HG02973 (cell line): ENCODE results near the gene PPM1K.

Source experiments
- ATAC-seq: cut with Tn5 transposase; IDR thresholded peaks from one replicate; pipeline ENCODE4 v1.9.1; 2021; ENCODE audit warnings: moderate library complexity; ENCODE audit not compliant: unreplicated experiment

PPM1K gene

DNA sequence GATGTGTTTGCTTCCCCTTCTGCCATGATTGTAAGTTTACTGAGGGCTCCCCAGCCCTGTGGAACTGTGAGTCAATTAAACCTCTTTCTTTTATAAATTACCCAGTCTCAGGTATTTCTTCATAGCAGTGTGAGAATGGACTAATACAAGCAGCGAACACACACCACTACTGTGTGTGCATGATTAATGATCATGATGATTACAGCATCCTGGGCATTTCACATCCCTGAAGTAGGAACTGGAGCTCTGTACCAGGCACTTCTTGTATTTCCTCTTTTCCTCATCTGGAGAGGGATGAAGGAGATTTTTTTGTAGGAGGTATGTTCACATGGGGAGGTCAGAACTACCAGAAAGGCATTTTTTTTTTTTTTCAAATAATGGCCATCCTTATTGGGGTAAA lies 60.8 kb downstream of the PPM1K start:
- no peak for ATAC-seq

DNA sequence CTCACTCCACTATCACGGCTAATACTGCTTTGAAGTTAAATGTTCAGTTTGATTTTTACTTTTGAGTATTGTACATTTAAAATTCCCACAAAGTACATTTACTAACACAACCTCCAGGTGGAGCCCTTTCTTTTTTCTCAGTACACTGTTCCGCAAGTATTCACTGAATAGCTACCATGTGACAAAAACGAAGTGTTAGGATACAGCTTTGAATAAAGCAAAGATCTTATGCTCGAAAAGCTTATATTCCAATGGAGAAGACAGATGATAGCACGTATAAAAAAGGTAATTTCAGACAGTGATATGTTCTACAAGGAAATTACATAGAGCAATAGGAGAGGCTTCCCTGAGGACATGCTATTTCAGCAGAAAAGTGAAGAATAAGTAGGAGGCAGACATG lies 65.3 kb downstream of the PPM1K start:
- ATAC-seq: no peak

GRCh38 chr4:88217169-88217568 lies 67.2 kb downstream of the PPM1K start:
- no peak for ATAC-seq

DNA sequence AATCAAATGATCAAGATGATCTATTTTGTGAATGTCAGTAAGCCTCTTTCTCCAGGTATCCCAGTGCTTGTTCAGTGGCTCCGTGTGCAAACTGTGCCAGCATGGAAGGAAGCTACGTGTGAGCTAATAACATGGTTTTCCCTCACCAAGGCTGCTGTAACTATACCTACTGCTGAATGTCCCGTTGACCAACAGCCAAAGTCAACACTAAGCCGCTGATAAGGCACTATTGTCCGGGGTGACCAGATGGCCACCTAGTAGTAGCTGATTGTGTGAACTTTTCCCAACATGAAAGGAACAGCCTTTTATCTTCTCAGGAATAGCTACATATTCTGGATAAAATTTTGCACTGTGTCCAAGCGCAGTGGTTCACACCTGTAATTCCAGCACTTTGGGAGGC lies 68.0 kb downstream of the PPM1K start:
- no peak for ATAC-seq

DNA sequence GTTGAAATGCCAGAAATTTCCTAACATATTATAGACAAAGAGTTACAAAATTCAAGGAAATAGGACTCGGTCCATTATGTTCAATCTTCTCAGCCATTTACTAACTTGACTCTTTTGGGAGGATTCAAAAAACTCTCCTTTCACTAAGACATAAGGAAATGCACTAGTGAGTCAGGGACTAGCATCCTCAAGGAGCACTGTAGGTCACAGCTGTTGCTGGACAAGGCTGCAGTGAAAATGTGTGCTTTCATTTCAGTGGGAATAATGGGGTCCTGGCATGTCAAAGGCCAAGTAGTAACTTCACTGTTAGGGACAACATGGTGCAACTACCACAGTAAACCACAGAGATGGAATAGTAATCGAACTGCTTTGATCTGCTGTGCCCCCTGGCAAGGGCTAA lies 69.0 kb downstream of the PPM1K start:
- ATAC-seq: no peak

GRCh38 chr4:88212253-88212561 lies 72.2 kb downstream of the PPM1K start:
- ATAC-seq: no peak

- no peak for ATAC-seq
Measured at GRCh38 chr4:88211473-88212252, 72.7 kb downstream of the PPM1K start.

DNA sequence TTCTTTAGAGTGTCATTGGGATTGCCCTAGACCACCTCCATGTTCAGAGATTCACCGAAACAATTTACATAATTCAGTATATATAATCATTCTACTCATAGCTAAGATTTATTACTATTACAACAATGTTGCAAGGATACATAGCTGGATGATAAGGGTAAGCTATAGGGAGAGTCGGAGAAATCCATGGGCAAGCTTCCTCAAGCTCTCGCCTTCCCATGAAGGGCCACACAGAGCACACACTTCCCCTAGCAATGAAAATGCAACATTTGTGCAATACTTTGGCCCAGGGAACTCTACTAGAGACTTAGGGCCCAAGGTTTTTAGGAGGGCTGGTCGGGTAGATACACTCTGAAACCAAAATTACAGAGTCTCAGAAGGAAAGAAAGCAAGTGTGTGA lies 76.2 kb downstream of the PPM1K start:
- ATAC-seq: no peak
